GM19099 (cell line): Measurements from ENCODE around the gene C1QTNF9B.

Experiments used
- POLR2A ChIP-seq: IDR thresholded peaks from 3 replicates; pipeline ENCODE4 v1.6.1; 2011; ENCODE audit warnings: low read depth; ENCODE audit not compliant: insufficient read length; ENCODE audit errors: extremely low read depth

Gene C1QTNF9B

GRCh38 chr13:23866420-23867026 lies 30.8 kb downstream of the C1QTNF9B start:
- no peak for TF ChIP-seq POLR2A

GRCh38 chr13:23865906-23866305 lies 31.4 kb downstream of the C1QTNF9B start:
- no peak for TF ChIP-seq POLR2A

GRCh38 chr13:23865026-23865425 lies 32.3 kb downstream of the C1QTNF9B start:
- TF ChIP-seq POLR2A: no peak

- TF ChIP-seq POLR2A: no peak
These were observed 36.0 kb downstream of the C1QTNF9B start for GRCh38 chr13:23861310-23861709.

- no peak for TF ChIP-seq POLR2A
These were observed 37.4 kb downstream of the C1QTNF9B start for GRCh38 chr13:23859904-23860303.

- no peak for TF ChIP-seq POLR2A
These were observed 37.8 kb downstream of the C1QTNF9B start for GRCh38 chr13:23859455-23859854.

GRCh38 chr13:23858546-23858945 lies 38.8 kb downstream of the C1QTNF9B start:
- no peak for TF ChIP-seq POLR2A

- no peak for TF ChIP-seq POLR2A
These were observed 41.1 kb downstream of the C1QTNF9B start for GRCh38 chr13:23856008-23856750.

GRCh38 chr13:23855360-23855759 lies 41.9 kb downstream of the C1QTNF9B start:
- no peak for TF ChIP-seq POLR2A

- TF ChIP-seq POLR2A: no peak
These were observed 45.0 kb downstream of the C1QTNF9B start for GRCh38 chr13:23852351-23852750.

GRCh38 chr13:23851106-23851505 lies 46.2 kb downstream of the C1QTNF9B start:
- TF ChIP-seq POLR2A: no peak

- no peak for TF ChIP-seq POLR2A
These were observed 47.2 kb downstream of the C1QTNF9B start for GRCh38 chr13:23850134-23850533.

- TF ChIP-seq POLR2A: no peak
These were observed 47.6 kb downstream of the C1QTNF9B start for GRCh38 chr13:23849670-23850069.

GRCh38 chr13:23848646-23849141 lies 48.6 kb downstream of the C1QTNF9B start:
- TF ChIP-seq POLR2A: no peak

- no peak for TF ChIP-seq POLR2A
These were observed 49.3 kb downstream of the C1QTNF9B start for GRCh38 chr13:23848019-23848418.

- no peak for TF ChIP-seq POLR2A
These were observed 49.8 kb downstream of the C1QTNF9B start for GRCh38 chr13:23847497-23847896.

- TF ChIP-seq POLR2A: no peak
These were observed 52.1 kb downstream of the C1QTNF9B start for GRCh38 chr13:23845105-23845725.

GRCh38 chr13:23844132-23844531 lies 53.2 kb downstream of the C1QTNF9B start:
- TF ChIP-seq POLR2A: no peak
